SK-N-MC (cell line): Measurements from ENCODE around the gene RALGAPA1.

Source experiments
- EZH2 ChIP-seq: fragments of 200-600 bp; sonication (generic); IDR thresholded peaks from one replicate; pipeline ENCODE4 v1.6.1; 2017; ENCODE audit warnings: antibody characterized with exemption
- POLR2AphosphoS5 ChIP-seq: IDR thresholded peaks from 2 replicates; pipeline ENCODE4 v1.6.1; 2012; ENCODE audit warnings: mild to moderate bottlenecking, low read depth, low read length, borderline replicate concordance

GRCh38 chr14:35786856-35787255 is 22.2 kb downstream of the RALGAPA1 start:
- TF ChIP-seq EZH2 (no peak), POLR2AphosphoS5 (no peak)
